Activated CD8-positive, alpha-beta memory T cell treated with anti-CD3 and anti-CD28 coated beads, Interleukin-2, amount 50 U/mL, for 24 hours (primary cell): Measurements from ENCODE around the gene SLC9A1.
"Not testable (repeated sequence)": the region's sequence is repeated elsewhere in the genome, so short reads cannot be mapped to it uniquely, and the experiment has no call there.

Experiments used
- DNase-seq: peaks from one replicate; pipeline ENCODE4 v3.0.0-alpha.2; 2020; ENCODE audit errors: extremely low read depth

The SLC9A1 gene

DNA sequence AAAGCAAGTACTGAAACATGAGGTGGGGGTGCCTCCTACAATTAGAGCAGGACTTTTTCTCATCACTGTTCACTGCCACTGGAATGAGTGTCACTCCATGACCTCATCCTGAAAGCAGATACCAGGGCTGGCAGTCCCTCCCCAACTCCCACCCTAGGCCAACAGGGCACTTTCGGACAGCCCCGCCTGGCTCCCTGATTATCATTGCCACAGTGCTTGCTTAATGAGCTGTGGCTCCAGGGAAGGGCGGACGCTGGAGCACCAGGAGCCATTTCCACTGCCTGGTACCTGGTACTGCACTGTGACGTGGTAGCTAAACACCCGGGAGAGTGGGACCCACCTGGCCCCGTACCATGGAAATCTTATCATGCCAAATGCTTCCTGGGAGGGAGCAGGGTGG lies 22.3 kb downstream of the SLC9A1 start:
- no peak for DNase-seq

DNA sequence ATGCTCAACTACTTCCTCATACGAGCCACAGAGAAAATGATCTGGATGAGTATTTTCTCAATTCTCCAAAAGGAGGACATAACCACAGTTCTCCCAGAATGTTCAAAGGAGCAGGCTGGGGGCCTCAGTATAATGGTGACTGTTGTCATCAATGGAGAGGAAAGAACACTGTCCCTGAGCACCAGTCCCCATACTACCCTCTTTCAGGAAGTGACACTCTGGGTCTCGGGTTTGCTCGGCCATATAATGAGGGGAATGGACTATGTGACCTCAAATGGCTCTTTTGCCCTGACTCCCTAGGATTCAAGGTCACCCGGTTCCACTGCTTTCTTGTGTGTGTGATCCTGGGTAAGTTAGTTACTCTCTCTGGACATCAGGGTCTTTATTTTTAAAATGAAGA lies 22.8 kb downstream of the SLC9A1 start:
- no peak for DNase-seq

DNA sequence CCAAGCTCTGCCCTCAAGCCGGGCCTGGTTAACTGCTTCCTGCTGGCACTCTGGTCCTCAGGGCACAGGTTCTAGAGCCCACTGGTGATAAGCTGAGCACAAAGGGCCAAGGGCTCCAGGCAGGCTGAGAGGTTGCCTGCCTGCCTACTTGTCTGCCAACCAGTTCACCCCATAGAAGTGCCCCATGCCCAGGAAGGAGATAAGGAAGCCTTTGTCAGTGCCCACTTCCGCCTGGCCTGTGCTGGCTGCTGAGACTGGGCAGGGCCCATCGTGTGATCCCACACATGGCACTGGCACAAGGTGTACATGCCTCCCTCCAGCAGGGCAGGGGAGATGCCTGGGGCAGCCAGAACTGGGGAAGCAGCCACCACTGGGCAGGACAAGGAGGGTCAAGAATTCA lies 24.1 kb downstream of the SLC9A1 start:
- no peak for DNase-seq

DNA sequence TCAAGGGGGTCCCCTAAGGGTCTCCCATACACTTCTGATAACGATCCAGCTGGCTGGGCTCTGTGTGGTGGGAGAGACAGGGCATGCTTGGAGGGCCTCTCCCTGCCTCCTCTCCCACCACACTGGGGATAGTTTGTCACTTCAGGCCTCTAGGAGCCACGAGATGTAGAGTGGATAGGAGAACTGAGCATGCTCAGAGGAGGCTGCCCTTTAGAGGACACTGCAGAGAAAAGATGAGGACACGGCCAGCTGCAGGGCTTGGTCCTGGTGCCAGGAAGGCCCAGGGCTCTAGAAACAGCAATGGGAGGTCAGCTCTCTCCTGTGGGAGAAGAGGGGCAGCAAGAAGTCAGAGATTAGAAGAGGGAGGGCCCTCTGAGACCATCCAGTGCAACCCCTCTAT lies 25.7 kb downstream of the SLC9A1 start:
- no peak for DNase-seq

DNA sequence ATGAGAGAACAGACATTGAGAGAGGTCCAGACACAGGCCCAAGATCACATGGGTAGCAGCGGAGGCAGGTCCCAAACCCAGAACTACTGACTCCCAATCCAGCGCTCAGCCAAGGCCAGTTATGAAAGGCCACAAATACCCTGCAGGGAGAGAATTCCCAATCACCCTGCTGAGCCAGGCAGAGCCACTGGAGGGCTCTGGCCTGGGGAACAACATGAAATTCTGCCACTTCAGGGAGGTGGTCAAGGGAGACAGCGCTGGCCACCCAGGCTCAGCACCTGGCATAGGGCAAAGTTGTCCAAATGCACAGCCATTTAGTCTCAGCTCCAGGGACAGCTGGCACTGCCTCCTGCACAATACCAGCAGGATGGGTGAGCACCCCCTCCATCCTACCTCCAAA lies 27.5 kb downstream of the SLC9A1 start:
- no peak for DNase-seq

DNA sequence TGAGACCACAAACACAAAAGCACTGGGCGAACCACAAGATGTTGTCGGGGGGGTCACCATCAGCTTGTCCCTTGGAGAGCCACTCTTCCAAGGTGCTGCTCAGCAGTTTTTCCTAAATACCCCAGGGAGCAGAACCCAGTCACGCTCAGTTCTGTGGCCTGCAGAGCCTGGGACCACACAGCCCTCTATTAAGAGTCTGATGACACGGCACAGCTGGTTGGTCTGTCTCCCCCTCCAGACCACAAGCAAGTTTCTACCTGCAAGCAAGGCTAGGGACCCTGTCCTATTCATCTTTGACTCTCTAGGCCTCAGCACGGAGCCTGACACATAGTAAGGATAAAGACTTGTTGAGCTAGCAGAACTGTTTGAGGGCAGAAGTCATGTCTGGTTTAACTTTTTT lies 28.5 kb downstream of the SLC9A1 start:
- no peak for DNase-seq

DNA sequence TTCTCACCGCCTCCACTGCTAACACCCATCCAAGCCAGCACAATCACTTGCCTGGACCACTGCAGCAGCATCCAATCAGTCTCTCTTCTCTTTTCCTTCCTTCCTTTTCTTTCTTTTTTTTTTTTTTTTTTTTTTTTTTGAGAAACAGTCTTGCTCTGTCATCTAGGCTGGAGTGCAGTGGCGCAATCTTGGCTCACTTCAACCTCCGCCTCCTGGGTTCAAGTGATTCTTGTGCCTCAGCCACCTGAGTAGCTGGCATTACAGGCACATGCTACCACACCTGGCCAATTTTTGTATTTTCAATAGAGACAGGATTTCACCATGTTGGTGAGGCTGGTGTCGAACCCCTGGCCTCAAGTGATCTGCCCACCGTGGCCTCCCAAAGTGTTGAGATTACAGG lies 29.8 kb downstream of the SLC9A1 start:
- not testable (repeated sequence) for DNase-seq

DNA sequence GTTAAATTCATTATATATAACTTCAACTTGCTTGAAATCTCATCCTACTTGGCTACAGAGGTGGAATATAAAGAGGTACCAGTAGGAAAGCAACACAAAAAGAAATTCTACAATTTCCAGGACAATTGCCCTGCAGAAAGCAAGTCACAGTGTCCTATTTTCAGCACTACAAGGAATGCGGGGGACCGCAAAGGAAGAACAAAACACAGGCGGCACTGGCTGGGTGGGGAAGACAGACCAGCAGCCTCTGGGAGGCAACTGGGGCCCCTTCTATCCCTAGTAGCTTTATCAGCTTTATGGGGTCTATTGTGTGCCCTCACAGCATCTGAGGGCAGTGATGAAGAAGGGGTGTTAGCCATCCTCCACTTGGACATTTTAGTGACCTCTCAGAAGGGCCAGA lies 30.5 kb downstream of the SLC9A1 start:
- DNase-seq = no peak

DNA sequence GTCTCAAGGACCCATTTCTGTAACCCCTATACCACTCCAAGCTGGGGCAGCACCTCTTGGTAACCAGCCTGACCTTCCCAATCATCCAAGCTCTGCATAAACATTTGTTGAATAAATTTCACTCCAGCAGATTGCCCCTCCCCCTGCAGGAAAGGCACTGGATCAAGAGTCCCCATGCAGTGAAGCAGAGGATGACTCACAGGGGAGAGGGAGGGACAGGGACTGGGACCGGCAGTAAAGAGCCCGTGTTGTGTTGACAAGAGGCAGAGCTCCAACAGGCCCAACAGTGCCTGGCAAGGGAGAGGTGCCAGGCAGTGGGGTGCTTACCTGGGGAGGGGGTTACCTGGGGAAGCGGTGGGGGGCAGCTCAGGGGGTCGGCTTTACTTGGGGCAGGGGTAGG lies 32.3 kb downstream of the SLC9A1 start:
- no peak for DNase-seq

DNA sequence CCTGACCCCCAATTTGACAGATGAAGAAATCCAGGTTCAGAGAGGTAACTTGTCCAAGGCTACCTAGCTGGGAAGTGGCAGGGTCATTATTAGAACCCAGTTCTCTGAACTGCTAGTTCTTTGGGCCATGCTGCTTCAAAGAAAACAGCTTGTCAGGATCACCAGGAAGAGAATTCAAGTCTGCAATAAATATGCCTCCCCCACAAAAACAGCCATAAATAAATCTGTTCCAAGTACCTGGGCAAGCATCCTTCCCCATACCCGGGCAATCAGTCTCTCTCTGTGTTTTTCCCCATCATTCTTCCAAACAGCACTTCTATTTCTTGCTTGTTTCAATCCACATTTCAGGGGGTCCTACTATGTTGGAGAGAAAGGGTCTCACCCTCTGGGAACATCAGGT lies 34.1 kb downstream of the SLC9A1 start:
- no peak for DNase-seq

DNA sequence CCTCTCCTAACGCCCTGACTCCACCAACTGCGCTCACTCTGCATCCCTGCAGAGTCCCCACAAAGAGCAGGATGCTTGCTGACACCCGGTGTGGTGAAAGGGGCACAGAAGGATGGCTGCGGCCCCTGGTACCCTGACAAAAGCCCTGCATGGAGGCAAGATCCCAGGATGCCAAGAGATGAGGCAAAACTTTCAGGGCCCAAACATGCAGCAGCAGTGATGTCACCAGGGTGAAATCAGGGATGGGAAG lies 36.6 kb downstream of the SLC9A1 start:
- no peak for DNase-seq

DNA sequence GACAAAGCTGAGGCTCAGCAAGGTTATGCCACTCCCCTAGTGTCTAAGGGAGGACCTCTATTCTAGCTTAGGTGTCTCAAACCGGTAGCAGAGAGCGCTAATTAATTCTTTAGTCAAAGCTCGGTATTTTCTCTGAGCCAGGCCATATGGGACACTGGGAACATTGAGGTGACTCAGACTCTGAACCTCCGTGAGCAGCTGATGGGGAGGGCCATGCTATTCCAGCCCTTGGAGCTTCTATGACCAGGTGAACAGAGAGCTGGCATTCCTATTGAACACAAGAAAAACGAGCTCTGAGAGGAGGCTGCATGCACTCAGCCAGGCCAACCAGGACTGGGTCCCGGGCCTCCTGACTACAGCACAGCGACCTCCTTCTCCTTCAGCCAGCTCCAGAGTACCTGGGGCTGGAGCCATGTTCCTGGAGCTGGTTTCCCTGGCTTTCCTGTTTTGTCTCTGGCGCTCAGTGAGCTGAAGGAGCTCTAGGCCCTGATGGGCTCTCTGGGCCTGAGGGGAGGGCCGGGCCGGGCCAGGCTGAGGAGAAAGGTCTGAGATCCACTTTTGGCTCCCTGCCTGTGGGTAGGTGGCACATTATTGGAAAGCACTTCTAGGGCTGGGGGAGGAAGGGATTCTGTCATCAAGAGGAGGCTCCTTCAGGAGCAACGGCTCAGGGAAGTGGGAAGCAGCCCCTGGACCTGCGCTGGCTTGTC lies 37.0 kb downstream of the SLC9A1 start:
- DNase-seq = no peak

DNA sequence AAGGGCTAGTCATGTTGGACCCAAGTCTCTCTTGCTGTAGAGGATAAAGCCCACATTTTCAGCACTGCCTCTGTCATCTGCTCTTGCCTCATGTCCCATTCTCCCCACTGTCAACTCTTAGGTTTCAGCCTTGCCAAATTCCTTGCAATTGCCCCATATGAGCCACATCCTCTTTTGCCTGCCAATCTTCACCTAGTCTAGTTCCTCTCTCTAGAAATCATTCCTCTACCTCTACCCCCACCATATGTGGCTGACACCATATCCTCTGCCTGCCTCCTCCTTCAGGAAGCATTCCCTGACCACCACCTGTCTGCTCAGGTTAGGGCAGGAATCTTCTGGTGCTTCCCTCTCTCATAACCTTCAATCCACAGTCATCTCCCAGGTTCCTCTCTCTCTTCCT lies 38.2 kb downstream of the SLC9A1 start:
- no peak for DNase-seq

DNA sequence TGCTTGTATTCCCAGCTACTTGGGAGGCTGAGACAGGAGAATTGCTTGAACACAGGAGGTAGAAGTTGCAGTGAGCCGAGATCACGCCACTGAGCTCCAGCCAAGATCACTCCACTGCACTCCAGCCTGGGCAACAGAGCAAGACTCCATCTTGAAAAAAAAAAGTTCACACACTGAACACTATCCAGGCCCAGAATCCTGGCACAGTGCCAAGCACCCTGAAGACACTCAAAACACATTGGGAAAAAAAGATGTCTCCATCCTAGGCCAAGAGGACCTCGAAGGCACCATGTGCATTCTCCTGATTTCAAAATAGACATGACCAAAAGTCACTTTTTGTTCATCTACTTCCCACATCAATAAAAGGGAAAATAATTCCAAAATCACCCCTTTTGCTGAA lies 38.7 kb downstream of the SLC9A1 start:
- no peak for DNase-seq

DNA sequence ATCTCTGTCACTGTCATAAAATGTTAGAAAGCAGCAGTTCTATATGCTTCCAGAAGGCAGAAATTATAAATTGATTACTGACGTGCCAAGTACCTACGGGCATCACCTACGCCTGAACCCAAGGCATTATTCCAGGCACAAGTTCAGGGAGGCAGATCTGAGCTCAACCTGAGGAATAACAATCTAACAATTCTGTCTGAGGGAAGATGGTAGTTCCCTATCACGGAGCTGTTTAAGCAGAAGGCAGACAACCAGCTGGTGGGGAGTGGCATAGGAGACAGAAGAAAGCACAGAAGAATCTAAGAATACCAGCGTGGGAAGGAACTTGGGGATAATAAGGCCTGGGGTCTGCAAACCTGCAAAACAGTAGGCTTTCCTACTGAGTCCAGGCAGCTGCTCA lies 40.4 kb downstream of the SLC9A1 start:
- no peak for DNase-seq

DNA sequence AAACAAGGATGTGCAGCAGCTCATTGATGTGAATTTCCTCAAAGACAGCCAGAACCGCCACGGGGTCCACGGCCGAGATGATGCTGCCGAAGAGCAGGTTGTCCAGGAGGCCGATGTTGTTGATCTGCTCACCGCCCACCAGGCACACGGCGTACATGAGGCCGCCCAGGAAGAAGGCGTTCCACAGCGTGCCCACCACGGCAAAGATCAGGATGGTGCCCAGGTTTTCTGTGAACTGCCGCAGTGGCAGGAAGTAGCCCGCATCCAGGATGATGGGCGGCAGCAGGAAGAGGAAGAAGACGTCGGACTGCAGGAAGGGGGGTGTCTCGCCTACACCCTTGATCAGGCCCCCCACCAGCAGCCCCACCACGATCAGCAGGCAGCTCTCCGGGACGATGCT lies 41.1 kb downstream of the SLC9A1 start:
- no peak for DNase-seq

DNA sequence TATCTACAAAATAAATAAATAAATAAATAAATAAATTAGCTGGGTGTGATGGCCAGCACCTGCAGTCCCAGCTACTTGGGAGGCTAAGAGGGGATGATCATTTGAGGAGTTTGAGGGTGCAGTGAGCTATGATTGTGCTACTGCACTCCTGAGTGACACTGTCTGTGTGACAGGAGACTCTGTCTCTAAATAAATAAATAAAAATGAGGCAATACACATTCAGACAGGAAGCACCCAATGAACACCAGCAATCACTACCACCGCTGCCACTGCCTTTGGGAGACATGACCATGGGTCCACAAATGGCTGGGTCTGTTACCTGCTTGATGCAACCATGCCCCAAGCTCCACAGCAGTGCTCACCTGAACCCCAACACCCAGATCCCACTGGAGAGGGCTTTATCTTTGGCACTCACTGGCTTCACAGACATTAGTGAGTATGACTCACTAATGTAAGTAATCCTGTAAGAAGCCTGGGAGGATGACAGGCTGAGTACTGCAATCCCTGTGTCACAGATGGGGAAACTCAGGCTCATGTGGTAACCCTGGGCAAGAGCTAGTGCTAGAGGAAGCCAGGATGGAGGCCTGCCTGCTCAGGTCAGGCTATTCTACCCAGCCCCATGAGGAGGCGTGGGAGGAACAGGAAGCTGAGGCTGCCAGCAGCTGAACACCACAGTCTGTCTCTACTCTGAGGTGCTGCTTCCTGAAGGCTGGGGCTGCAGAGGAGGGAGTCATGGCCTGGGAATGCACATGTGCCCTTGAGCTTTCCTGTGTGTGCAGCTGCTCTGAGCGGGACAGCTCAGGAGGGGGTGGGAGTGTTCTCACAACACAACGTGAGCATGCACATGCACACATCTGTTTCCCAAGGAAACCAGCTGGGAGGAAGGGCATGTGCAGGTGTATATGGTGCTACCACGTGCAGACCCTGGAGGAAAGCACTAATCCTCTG lies 43.0 kb downstream of the SLC9A1 start:
- DNase-seq = peak; percentile 31

DNA sequence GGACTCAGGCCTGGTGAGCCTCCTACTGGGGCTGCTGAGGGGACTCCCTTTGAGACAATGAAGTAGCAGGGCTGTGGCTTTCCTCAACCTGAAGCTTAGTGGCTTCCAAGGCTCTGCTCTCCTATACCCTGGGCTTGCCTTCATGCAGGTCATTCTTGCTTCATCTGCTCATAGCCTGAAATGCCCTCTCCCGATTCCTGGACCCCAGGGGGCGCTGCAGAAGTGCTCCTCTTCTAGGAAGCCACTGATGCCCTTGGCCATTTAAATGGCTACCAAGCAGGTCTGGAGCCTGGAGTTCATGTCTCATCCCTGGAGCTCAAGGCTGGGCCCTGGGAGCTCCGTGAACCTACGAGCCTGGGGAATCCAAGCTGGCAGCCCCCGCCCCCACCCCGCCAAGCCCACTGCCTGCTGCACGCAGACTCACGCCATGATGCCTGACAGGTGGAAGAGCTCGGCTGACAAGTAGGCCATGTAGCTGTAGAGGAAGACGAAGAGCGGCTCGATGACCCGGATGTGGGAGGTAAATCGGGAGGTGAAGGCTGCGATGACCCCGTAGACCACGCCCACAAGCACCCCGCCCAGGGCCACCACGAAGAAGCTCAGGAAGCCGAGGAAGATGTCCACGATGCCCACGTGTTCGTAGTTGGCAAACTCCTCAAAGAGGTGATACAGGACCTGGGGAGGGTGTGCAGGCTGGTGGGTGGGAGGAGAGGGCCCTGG lies 45.7 kb downstream of the SLC9A1 start:
- no peak for DNase-seq

DNA sequence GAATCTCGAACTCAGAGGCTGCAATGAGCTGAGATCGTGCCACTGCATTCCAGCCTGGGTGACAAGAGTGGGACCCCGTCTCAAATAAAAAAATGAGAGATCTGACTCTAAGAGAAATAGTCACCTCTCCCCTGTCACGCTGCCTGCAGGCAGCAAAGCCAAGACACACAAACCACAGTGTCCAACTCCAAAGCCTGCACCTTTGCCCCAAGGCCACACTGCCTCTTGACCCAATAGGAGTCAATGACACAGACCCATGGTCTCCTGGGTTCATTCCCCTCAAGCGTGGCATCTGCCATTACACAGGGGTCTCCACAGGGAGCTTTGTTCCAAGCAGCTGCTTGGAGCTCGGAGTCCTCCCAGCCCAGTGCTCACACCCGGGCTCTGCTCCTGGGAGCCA lies 46.3 kb downstream of the SLC9A1 start:
- DNase-seq = no peak

DNA sequence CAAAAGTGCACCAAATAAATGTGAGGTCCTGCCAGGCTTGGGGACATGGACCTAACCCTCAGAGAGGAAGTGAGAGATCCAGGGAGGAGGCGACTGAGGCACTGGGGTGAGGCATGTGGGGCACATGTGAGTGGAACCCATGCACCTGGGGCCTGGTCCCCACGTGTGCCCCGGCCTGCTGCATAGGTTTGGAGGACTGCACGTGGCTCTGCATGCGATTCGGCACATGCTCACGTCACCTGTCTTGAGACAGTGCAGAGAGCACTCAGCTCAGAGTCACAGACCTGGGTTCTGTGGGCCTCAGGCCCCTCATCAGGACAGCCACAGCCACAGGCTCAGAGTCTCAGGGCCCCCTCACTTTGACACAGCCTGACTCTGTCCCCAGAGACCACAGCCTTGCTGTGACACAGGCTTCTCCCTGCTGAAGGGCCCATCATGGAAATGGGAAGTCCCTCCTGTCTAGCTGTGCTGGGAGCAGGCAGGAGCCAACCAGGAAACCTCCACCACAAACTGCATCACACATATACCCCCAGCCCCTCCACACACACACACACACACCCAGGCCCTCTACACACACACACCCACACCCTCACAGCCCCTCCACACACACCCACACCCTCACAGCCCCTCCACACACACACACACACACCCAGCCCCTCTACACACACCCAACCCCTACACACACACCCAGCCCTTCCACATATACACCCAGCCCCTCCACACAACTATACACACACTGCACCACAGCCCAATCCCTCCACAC lies 48.2 kb downstream of the SLC9A1 start:
- DNase-seq = no peak

DNA sequence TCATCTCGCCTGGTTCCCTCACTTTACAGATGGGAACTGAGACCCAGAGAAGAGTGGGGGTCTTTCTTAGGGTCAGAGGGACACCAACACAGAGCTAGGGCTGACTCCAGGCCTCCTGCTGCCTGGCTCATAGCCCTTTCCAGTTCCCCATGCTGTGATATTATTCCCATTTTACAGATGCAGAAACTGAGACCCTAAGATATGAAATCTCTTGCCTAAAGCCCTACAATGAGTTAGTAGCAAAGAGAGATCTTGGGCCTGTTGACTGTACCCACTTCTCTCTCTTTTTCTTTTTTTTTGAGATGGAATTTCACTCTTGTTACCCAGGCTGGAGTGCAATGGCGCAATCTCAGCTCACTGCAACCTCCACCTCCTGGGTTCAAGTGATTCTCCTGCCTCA lies 49.9 kb downstream of the SLC9A1 start:
- DNase-seq = no peak

DNA sequence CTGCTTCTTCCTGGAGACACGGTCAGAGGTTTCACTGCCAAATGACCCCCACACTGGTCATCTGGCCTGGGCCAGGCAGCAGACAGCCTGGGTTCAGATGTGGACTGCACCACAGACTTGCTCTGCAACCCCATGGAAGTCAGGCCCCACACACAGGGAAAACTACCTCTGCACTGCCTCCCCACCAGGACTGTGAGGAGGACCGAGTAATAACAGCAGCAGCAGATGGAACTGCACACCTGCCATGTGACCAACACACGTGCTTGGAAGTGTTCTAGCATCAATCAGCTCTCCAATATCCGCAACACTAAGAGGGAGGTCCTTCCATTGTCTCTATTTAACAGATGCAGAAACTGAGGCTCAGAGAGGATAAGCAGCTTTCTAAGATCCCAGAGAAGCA lies 51.4 kb downstream of the SLC9A1 start:
- no peak for DNase-seq
